ENCODE data around the gene PLA2G5. TPM values are rescaled to one million over a fixed set of nuclear protein-coding genes. Genes with fewer than 3 reads are reported as not detected.

The PLA2G5 gene
- polyA plus RNA-seq, 4 donors: 1.4 to 2.9 TPM; not detected in 2

DNA sequence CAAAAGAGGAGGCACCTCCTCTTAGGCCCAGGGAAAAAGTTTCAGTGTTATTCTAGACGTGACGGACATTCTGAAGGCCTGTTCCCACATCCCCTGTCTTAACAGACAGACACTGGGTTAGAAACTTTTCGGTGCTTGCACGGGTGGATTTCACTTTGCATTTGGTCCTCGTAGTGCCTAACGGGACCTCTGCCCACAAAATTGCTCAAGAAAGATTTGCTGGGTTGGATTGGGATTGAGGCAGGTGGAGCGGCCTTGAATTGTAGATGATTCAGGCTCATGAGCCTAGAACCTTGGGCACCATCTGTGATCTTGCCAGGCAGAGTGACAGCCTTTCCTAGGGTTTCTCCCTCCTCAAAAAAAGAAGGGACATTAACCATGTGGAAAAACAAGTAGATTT lies 2.8 kb downstream of the PLA2G5 start:
- 81 to 90% (median 88%) methylated on average over 7 of the region's 7 CpGs for WGBS, 3 donors
- H3K4me3 ChIP-seq (ENCODE audit: low read depth in 1 of 3, low read length in 3 of 3): no peak overlapping the region
- no peaks in the 10 kb centered on the region for H3K4me1 ChIP-seq (ENCODE audit: control insufficient read depth in 3 of 3, insufficient read depth in 2 of 3, low read depth in 1 of 3, low read length in 2 of 3)
- FAIRE-seq: no peak
- H3K27ac ChIP-seq (ENCODE audit: low read depth in 1 of 3, low read length in 2 of 3): no peak overlapping the region
- no peak for DNase-seq
- no peaks in the 10 kb centered on the region for H3K9me3 ChIP-seq (ENCODE audit: control insufficient read depth in 2 of 2, insufficient read depth in 1 of 2, low read depth in 1 of 2, low read length in 1 of 2)
- H3K27me3 ChIP-seq (ENCODE audit: control insufficient read depth in 3 of 3, insufficient read depth in 3 of 3, low read length in 3 of 3): no peaks in the 10 kb centered on the region
- H3K36me3 ChIP-seq (ENCODE audit: control insufficient read depth in 3 of 3, insufficient read depth in 2 of 3, low read depth in 1 of 3, low read length in 3 of 3): no peaks in the 10 kb centered on the region

DNA sequence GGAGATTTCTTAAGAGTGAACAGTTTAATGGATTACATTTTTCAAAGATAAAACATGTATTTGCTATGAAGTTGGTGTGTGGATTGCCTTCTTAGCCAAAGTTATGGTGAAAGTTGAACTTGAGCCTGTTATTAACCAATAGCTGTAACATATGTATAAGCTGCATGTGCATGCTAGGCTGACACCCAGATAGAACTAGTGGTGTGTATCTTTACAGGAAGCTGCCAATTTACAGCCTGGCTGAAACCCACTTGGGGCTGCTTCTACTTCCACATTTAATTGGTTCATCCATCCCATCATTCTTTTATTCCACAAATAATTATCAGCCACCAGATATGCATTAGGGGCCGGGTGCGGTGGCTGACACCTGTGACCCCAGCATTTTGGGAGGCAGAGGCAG lies 3.3 kb downstream of the PLA2G5 start:
- FAIRE-seq: no peak
- Histone ChIP-seq H3K36me3 (ENCODE audit: control insufficient read depth in 3 of 3, insufficient read depth in 2 of 3, low read depth in 1 of 3, low read length in 3 of 3) (no peaks in the 10 kb centered on the region), H3K4me1 (ENCODE audit: control insufficient read depth in 3 of 3, insufficient read depth in 2 of 3, low read depth in 1 of 3, low read length in 2 of 3) (no peaks in the 10 kb centered on the region), H3K27ac (ENCODE audit: low read depth in 1 of 3, low read length in 2 of 3) (no peak overlapping the region), H3K9me3 (ENCODE audit: control insufficient read depth in 2 of 2, insufficient read depth in 1 of 2, low read depth in 1 of 2, low read length in 1 of 2) (no peaks in the 10 kb centered on the region), H3K27me3 (ENCODE audit: control insufficient read depth in 3 of 3, insufficient read depth in 3 of 3, low read length in 3 of 3) (no peaks in the 10 kb centered on the region), H3K4me3 (ENCODE audit: low read depth in 1 of 3, low read length in 3 of 3) (no peak overlapping the region)
- DNase-seq: no peak
- 88 to 100% (median 93%) methylated on average over 2 of the region's 2 CpGs for WGBS, 3 donors

DNA sequence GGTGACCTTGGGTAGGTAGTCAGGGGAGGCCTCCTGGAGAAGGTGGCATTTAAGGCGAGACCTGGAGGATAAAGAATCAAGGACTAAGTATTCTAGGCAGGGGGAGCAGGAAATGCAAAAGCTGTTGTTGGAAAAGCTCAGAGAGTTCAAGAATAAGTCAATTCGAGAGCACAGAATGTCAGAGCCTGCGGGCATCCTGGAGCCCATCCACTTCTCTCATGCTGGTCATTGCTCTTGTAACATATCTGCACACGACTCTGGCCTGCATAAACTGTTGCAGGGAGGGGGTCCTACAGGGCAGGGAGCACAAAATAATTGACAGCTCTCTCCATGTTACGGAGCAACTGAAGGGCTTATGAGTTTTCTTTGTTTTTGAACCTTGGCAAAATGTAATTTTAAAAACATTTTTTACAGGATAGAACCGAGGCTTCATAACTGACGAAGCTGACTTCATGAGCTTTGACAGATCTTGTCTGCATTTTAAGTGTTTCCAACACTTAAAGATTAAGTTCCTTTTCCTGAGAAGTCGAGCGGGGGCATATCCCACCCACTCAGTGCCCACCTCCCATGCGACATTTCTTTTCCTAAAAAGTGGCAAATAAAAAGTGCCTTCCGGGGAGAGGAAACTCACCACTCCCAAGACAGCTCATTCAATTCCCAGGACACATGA lies 4.2 kb downstream of the PLA2G5 start:
- no peak overlapping the region for H3K4me3 ChIP-seq (ENCODE audit: low read depth in 1 of 3, low read length in 3 of 3)
- H3K27ac ChIP-seq (ENCODE audit: low read depth in 1 of 3, low read length in 2 of 3): no peak overlapping the region
- H3K36me3 ChIP-seq (ENCODE audit: control insufficient read depth in 3 of 3, insufficient read depth in 2 of 3, low read depth in 1 of 3, low read length in 3 of 3): no peaks in the 10 kb centered on the region
- no peaks in the 10 kb centered on the region for H3K27me3 ChIP-seq (ENCODE audit: control insufficient read depth in 3 of 3, insufficient read depth in 3 of 3, low read length in 3 of 3)
- no peaks in the 10 kb centered on the region for H3K4me1 ChIP-seq (ENCODE audit: control insufficient read depth in 3 of 3, insufficient read depth in 2 of 3, low read depth in 1 of 3, low read length in 2 of 3)
- no peak for DNase-seq
- WGBS, 3 donors: 76 to 83% (median 77%) methylated on average over 11 of the region's 11 CpGs
- H3K9me3 ChIP-seq (ENCODE audit: control insufficient read depth in 2 of 2, insufficient read depth in 1 of 2, low read depth in 1 of 2, low read length in 1 of 2): no peaks in the 10 kb centered on the region
- FAIRE-seq: no peak

DNA sequence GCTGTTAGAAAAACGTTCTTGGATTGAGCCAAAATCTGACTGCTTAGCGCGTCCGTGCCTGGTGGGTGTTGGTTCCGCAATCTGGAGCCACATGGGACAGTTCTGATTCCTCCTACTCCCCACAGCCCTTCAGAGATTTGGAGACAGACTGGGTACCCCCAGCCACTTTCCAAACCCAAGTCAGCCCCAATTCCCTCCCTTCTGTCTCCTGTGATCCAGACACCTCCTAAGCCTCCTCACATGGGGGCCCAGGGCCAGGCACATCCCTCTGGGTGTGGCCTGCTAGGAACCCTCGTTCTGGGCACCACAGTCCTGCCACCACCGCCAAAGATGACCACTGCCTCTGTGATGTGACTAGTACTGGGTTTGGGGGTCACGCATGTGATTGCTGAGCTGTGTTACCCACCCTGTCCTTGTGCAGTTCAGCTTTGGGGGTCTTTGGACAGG lies 4.8 kb downstream of the PLA2G5 start:
- no peak for DNase-seq
- Histone ChIP-seq H3K36me3 (ENCODE audit: control insufficient read depth in 3 of 3, insufficient read depth in 2 of 3, low read depth in 1 of 3, low read length in 3 of 3) (no peaks in the 10 kb centered on the region), H3K27ac (ENCODE audit: low read depth in 1 of 3, low read length in 2 of 3) (no peak overlapping the region), H3K27me3 (ENCODE audit: control insufficient read depth in 3 of 3, insufficient read depth in 3 of 3, low read length in 3 of 3) (no peaks in the 10 kb centered on the region), H3K9me3 (ENCODE audit: control insufficient read depth in 2 of 2, insufficient read depth in 1 of 2, low read depth in 1 of 2, low read length in 1 of 2) (no peaks in the 10 kb centered on the region), H3K4me3 (ENCODE audit: low read depth in 1 of 3, low read length in 3 of 3) (no peak overlapping the region), H3K4me1 (ENCODE audit: control insufficient read depth in 3 of 3, insufficient read depth in 2 of 3, low read depth in 1 of 3, low read length in 2 of 3) (no peaks in the 10 kb centered on the region)
- 72 to 81% (median 74%) methylated on average over 8 of the region's 8 CpGs for WGBS, 3 donors
- no peak for FAIRE-seq

DNA sequence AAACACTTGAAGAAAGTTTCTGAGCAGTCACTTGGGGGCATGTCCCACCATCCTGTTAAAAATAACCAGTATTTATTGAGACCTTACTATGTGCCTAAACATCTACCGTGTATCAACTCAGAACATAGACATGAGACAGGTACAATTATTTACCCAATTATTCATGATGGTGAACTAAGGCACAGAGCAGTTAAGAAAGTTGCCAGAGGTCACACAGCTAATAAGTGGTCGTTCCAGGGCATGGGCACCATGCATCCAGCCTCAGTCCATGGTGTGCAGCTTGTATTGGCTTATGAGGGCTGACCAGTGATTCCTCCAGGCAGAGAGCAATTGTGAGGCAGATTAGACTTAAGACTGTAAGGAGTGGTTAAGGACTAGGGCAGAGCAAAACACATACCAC lies 5.4 kb downstream of the PLA2G5 start:
- DNase-seq (no peak), FAIRE-seq (no peak)
- Histone ChIP-seq H3K27me3 (ENCODE audit: control insufficient read depth in 3 of 3, insufficient read depth in 3 of 3, low read length in 3 of 3) (no peaks in the 10 kb centered on the region), H3K9me3 (ENCODE audit: control insufficient read depth in 2 of 2, insufficient read depth in 1 of 2, low read depth in 1 of 2, low read length in 1 of 2) (no peaks in the 10 kb centered on the region), H3K27ac (ENCODE audit: low read depth in 1 of 3, low read length in 2 of 3) (no peak overlapping the region), H3K36me3 (ENCODE audit: control insufficient read depth in 3 of 3, insufficient read depth in 2 of 3, low read depth in 1 of 3, low read length in 3 of 3) (no peaks in the 10 kb centered on the region), H3K4me3 (ENCODE audit: low read depth in 1 of 3, low read length in 3 of 3) (no peak overlapping the region), H3K4me1 (ENCODE audit: control insufficient read depth in 3 of 3, insufficient read depth in 2 of 3, low read depth in 1 of 3, low read length in 2 of 3) (no peaks in the 10 kb centered on the region)
- WGBS, 3 donors: 61 to 83% (median 62%) methylated on average over 2 of the region's 2 CpGs

DNA sequence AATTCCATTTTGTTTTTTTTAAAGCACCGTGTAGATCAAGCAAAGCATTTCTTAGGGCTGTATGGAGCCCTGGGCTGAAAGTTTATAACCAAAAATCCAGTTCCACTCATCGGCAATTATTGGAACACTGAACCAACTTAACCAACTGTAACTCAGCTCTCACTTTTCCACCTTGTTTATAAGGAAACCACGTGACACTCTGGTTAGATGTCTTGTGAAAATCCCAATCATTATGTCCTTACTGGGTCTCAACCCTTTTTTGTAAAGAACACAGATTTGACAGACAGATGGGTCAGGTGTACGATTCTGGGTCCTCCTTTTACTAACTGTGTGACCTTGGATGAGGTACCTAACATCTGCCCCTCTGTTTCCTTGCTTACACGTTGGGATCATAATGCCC lies 6.2 kb downstream of the PLA2G5 start:
- no peak overlapping the region for H3K27ac ChIP-seq (ENCODE audit: low read depth in 1 of 3, low read length in 2 of 3)
- FAIRE-seq: no peak
- no peak overlapping the region for H3K4me3 ChIP-seq (ENCODE audit: low read depth in 1 of 3, low read length in 3 of 3)
- no peak for DNase-seq
- WGBS, 3 donors: 49 to 69% (median 60%) methylated on average over 5 of the region's 5 CpGs
- H3K4me1 ChIP-seq (ENCODE audit: control insufficient read depth in 3 of 3, insufficient read depth in 2 of 3, low read depth in 1 of 3, low read length in 2 of 3): no peaks in the 10 kb centered on the region
- no peaks in the 10 kb centered on the region for H3K9me3 ChIP-seq (ENCODE audit: control insufficient read depth in 2 of 2, insufficient read depth in 1 of 2, low read depth in 1 of 2, low read length in 1 of 2)
- H3K27me3 ChIP-seq (ENCODE audit: control insufficient read depth in 3 of 3, insufficient read depth in 3 of 3, low read length in 3 of 3): no peaks in the 10 kb centered on the region
- no peaks in the 10 kb centered on the region for H3K36me3 ChIP-seq (ENCODE audit: control insufficient read depth in 3 of 3, insufficient read depth in 2 of 3, low read depth in 1 of 3, low read length in 3 of 3)

DNA sequence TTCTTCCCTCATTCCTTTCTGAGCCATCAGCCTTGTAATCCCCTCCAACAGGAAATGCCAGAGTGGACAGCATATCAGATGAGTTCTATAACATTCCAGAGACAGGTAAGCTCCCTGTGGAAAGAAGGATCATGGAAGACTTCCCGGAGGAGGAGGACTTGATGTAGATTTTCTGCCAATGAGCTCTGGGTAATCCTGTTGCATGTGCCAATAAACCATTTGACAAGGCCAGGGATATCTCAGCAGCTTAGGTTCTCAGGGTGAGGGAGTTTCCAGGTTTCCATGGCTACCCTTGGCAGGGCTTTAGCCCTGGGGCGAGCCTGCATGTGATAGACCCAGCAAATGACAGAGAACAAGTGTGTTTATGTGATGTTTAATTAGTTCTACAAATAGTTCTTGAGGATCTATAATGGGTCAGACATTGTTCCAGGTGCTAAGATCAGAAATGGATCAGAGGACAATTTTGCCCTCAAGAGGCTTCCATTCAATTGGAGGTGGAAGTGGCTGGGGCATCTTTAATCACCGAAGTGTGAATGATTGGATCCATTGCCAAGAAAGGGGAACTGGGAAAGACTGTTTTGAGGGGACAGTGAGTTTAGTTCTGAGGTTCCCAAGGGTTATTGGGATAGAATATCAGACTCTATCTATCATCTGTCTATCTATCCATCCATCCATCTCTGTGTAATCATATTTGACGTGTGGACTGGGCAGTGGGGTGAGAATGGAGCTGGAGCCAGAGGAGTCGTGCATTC lies 6.9 kb downstream of the PLA2G5 start:
- no peak overlapping the region for H3K27ac ChIP-seq (ENCODE audit: low read depth in 1 of 3, low read length in 2 of 3)
- H3K36me3 ChIP-seq (ENCODE audit: control insufficient read depth in 3 of 3, insufficient read depth in 2 of 3, low read depth in 1 of 3, low read length in 3 of 3): no peaks in the 10 kb centered on the region
- DNase-seq (no peak), FAIRE-seq (no peak)
- H3K9me3 ChIP-seq (ENCODE audit: control insufficient read depth in 2 of 2, insufficient read depth in 1 of 2, low read depth in 1 of 2, low read length in 1 of 2): no peaks in the 10 kb centered on the region
- 72 to 86% (median 72%) methylated on average over 5 of the region's 5 CpGs for WGBS, 3 donors
- no peaks in the 10 kb centered on the region for H3K27me3 ChIP-seq (ENCODE audit: control insufficient read depth in 3 of 3, insufficient read depth in 3 of 3, low read length in 3 of 3)
- H3K4me1 ChIP-seq (ENCODE audit: control insufficient read depth in 3 of 3, insufficient read depth in 2 of 3, low read depth in 1 of 3, low read length in 2 of 3): no peaks in the 10 kb centered on the region
- no peak overlapping the region for H3K4me3 ChIP-seq (ENCODE audit: low read depth in 1 of 3, low read length in 3 of 3)

DNA sequence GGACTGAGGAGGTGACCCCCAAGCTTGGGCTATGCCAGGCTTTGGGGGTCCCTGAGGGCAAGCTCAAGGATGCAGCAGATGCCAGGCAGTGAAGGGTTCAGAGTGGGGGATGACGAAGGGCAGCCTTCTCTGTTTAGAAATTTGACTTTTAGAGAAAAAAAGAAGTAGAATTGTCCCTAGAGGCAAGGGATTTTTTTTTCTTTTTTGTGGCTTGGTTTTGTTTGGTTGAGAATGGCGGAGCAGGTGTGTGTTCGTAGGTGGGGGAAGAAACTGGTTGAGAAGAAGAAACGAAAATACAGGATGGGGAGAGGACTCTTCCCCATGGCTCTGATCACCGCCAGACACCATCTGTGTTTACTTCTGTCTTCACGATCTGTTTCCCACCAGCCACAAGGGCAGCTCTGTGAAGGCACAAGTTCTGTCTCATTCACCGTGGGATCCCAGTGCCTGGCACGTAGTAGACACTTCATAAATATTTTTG lies 8.2 kb downstream of the PLA2G5 start:
- DNase-seq (no peak), FAIRE-seq (no peak)
- peaks cover 0 to 3% of the 10 kb centered on the region in 2 donors for H3K9me3 ChIP-seq (ENCODE audit: control insufficient read depth in 2 of 2, insufficient read depth in 1 of 2, low read depth in 1 of 2, low read length in 1 of 2)
- no peak overlapping the region for H3K27ac ChIP-seq (ENCODE audit: low read depth in 1 of 3, low read length in 2 of 3)
- no peaks in the 10 kb centered on the region for H3K36me3 ChIP-seq (ENCODE audit: control insufficient read depth in 3 of 3, insufficient read depth in 2 of 3, low read depth in 1 of 3, low read length in 3 of 3)
- WGBS, 3 donors: 58 to 69% (median 61%) methylated on average over 8 of the region's 8 CpGs
- H3K4me1 ChIP-seq (ENCODE audit: control insufficient read depth in 3 of 3, insufficient read depth in 2 of 3, low read depth in 1 of 3, low read length in 2 of 3): no peaks in the 10 kb centered on the region
- no peak overlapping the region for H3K4me3 ChIP-seq (ENCODE audit: low read depth in 1 of 3, low read length in 3 of 3)
- no peaks in the 10 kb centered on the region for H3K27me3 ChIP-seq (ENCODE audit: control insufficient read depth in 3 of 3, insufficient read depth in 3 of 3, low read length in 3 of 3)

Measured in small intestine (tissue), 7 donors.